GM21786 (cell line): ENCODE data around the gene LMF2.
A peak's percentile ranks its signal among the peaks of the same experiment; 100 is the strongest.

ENCODE experiments used
- ATAC-seq: cut with Tn5 transposase; IDR thresholded peaks from one replicate; pipeline ENCODE4 v1.9.1; 2021; ENCODE audit not compliant: unreplicated experiment

The LMF2 gene

DNA sequence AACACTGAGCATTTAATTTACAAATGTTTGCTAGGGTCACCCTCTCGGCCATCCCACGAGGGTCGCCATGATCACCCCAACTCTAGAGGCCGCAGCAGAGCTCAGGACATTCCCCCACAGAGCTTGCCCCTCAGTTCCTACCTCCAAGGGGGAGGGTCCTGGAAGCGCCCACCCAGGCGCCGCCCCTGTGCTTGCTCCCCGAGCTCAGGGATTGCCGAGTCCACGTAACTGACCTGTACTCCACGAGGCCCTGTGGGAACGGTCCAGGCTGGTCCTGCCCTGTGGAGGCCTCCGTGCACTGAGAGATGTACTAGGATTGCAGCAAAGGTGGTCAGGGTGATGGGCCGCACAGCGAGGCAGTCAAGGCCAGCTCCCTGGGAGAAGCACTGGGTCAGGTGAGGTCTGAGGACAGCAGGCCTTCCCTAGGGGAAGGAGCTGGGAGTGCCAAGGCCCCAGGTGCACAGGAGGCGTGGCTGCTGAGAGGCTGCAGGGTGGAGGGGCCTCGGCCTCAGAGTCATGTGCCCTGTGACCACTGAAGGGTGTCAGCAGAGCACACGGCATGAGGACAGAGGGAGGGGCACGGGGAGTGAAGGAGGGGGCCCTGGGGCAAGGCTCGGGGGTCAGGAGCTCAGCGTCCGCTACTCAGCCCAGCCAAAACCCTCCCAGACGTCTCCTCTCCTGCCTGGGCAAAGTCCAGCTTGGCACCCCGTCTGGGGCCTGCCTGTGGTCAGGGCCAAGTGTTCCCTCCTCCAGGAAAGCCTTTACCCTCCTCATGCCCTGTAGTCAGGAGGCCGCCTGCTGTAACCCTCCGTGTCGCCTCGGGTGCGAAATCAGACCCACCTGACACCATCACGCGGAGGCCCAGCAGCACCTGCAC lies 23.3 kb downstream of the LMF2 start:
- ATAC-seq = no peak

DNA sequence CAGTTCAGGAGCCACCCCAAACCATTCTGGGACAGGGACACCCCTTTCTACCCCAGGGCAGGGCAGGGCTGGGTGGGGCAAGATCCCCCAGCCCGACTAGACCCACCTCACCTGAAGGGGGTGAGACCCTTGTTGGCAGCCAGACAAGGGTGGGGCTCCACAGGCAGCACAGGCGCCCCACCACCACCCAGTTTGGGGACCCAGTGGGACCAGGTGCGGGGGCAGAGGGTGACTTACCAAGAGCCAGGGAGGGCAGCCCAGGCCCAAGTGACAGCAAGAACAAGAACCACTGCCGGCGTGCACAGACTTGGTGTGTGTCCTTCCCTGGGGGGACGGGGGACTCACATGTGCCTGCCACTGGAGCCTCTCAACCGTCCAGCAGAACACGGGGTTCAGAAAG lies 23.9 kb downstream of the LMF2 start:
- ATAC-seq = no peak

DNA sequence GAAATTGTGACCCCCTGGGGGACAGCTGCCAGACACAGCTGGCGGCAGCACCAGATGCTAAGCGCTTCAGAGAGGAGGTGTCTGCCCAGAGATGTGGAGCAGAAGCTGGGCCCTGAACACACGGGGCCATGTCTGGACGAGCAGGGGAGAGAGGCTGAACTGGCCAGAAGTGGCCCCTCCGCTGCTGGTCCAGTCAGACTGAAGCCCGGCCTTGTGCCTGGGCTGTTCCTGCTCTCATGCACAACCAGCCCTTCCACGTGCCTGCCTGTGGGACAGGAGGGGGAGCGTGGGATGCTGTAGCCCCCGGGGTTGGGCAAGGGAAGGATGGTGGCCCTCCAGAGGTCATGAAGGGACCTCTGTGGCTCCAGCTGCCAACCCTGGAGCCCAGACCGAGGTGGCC lies 24.4 kb downstream of the LMF2 start:
- no peak for ATAC-seq

DNA sequence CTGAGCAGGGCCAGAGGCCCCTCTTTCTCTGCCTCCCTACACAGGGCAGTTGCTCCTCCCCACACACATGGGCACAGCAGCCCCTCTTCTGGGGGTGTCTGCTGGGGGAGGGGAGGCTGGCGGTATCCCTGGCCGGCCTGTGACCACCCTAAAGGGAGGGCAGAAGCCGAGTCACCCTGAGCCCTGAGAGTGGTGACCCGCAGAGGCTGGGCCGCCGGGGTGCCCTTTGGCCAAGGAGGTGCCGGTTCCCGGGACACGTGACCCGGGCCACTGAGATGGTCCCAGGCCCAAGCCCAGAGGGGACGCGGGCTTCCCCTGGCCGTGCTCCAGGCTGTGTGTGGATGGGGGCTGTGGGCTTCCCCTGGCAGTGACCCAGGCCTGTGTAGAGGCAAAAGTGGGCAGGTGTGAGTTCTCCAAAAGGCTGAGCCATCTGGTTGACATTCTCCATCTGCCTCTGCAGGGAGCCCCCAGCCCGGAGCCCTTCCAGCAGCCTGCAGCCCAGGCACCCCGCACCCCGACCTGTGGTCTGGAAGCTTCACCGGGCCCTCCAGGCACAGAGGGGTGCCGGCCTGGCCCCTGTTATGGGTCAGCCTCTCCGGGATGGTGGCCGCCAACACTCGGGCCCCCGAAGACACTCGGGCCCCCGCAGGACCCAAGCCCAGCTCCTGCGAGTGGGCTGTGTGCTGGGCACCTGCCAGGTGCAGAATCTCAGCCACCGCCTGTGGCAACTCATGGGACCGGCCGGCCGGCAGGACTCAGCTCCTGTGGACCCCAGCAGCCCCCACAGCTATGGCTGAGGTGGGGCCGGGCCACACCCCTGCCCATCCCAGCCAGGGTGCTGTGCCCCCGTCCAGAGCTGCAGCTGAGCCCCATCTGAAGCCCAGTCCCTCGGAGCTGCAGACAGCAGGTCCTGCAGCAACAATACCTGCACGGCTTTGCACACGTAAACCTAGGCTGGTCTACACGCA lies 25.1 kb downstream of the LMF2 start:
- no peak for ATAC-seq

DNA sequence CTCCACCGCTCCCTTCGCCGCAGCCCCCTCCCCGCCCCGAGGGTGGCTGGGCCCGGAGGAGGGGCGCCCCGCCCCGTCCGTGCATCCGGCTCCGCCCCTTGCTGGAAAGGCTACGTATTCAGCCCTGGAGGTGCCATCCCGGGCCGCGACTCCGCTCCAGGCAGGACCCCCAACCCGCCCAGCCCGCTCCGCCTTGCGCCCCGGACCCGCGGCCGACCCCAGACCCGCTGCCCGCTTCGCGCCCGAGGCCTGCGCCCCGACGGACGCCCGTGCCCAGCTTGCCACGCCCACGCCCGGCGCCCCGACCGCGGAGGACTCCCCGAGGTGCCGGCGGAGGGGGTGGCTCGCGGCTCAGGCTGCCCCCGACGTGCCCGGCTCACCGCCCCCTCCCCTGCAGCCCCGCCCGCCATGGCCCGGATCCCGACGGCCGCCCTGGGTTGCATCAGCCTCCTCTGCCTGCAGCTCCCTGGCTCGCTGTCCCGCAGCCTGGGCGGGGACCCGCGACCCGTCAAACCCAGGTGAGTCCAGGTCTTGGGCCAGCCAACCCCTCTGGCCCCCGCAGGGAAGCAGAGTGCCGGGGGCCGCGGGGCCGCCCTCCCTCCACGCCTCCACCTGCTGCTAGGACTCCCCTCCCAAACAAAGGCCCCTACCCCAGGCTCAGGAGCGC lies 25.9 kb downstream of the LMF2 start, which contains the start of gene ADM2:
TSS of gene ADM2 (plus strand) at position 104 of the 667 bp plus-strand sequence. CDS start at position 409, 305 bp downstream.
- ATAC-seq = no peak

DNA sequence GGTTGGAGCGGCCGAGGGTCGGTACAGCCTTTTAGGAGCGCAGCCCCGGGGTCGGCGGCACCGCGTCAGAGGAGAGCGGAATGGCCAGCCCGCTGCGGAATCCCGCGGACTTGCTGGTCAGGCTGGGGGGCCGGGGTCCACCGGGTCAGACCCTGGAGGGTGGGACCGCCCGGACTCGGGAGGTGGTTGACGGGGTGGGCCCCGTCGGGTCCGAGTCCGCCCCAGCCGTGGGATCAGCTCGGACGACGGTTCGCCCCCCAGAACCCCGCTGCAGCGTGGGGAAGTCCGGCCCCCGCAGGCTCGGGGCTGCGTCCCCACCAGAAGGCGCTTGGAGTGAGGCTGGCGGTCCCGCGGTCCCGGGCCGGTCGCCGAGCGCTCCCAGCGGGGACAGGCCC lies 26.5 kb downstream of the LMF2 start:
- no peak for ATAC-seq

DNA sequence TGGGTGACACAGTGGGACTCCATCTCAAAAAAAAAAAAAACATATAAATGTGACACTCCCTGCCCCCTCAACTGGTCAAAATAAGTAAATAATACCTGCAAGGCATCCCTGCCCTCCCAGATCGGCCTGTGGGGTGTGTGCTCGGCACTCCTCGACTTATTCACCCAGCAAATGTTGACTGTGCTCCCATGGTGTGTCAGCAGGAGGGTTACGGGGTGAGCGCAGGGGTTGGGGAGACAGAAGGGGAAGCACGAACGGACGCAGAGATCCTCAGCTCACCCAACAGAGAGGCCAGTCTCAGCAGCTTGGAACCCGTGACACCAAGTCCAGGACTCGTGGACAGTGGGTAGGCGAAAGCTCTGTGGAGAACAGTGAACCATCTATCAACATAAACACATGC lies 27.8 kb downstream of the LMF2 start:
- ATAC-seq = no peak

DNA sequence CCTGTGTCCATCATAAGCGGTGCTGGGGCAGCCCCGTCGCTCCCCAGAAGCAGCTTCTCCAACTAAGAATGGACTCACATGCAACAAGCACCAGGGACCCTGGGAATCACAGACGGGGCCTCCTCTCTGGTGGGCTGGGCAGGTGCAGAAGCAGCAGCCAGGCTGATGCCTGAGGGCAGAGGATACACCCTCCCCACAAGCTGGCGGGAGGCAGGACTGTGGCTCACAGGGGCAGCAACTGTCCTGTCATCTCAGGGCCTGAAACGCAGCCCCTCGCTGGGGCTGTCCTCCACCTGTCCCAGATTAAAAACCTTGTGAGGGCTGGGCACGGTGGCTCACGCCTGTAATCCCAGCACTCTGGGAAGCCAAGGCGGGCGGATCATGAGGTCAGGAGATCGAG lies 29.6 kb downstream of the LMF2 start:
- ATAC-seq = no peak

DNA sequence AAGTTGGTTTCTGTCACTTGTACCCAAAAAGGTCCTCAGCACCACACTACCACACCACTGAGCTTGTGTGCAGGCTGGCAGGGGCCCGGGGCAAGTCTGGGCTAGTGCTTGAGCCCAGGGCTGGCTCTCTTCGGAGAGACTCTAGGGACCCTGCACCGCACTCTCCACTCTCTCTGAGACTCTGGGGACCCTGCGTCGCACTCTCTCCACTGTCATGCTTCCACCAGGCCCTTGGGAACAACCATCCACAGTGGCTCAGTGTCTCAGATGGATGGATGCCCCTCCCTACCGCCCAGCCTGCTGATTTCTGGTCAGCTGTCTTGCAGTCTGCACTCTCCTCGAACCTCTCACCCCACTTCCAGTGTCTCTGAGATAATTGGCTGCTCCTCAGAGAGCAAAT lies 30.6 kb downstream of the LMF2 start:
- ATAC-seq = no peak

DNA sequence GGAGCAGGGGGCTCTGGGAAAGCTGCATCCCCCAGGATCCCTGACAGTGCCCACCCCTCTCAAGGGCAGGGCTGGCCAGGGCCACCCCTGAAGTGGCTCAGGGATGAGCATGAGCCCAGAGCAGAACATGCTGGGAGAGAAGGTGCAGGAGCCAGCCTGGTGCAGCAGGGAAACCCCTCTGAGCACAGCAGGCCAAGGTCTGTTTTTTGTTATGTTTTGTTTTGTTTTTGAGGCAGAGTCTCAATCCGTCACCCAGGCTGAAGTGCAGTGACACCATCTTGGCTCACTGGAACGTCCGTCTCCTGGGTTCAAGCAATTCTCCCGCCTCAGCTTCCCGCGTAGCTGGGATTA lies 31.9 kb downstream of the LMF2 start:
- no peak for ATAC-seq

DNA sequence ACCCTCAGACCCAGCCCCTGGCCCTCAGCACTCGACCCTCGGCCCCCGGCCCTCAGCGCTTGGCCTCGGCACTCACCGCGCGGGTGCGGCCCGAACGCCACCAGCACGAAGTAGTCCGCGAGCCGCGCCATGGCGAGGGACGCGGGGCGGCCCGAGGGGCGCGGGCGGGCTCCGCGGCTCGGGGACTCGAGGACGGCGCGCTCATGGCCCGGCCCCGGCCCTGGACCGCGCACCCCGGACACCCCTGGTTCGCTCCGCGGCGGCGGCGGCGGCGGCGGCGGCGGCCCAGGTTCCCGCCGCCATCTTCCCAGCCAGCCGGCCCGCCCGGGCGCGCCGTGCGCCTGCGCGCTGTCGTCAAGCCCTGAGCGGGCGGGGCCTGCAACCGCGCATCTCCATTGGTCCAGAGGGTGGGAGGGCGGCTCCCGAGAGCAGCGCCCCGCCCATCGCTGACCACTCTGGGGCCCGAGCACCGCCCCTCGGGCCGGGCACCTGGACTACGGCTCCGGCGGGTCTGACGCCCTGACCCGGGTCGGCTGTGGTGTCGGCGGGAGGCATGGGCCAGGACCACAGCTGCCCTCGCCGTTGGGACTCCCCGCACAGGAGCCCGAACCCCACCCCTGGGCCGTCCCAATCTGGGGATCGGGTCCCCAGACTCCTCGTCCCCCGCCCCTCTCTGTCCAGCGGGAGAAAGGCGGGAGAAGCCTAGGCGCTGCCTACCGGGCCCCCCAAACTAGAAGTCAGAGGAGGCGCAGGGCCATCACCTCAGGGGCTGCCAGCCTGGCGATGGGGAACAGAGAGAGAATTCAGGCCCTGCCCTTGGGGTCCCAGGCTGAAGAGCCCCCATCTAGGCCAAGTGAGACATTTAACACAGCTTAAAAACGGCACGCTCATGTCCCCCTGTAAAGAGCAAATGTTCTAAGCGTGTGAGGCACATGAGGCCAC lies 32.5 kb downstream of the LMF2 start, which contains the start of gene SBF1:
TSS of gene SBF1 (minus strand) at position 326 of the 942 bp plus-strand sequence. CDS start at position 131, 195 bp downstream.
- peak; percentile 57 for ATAC-seq

DNA sequence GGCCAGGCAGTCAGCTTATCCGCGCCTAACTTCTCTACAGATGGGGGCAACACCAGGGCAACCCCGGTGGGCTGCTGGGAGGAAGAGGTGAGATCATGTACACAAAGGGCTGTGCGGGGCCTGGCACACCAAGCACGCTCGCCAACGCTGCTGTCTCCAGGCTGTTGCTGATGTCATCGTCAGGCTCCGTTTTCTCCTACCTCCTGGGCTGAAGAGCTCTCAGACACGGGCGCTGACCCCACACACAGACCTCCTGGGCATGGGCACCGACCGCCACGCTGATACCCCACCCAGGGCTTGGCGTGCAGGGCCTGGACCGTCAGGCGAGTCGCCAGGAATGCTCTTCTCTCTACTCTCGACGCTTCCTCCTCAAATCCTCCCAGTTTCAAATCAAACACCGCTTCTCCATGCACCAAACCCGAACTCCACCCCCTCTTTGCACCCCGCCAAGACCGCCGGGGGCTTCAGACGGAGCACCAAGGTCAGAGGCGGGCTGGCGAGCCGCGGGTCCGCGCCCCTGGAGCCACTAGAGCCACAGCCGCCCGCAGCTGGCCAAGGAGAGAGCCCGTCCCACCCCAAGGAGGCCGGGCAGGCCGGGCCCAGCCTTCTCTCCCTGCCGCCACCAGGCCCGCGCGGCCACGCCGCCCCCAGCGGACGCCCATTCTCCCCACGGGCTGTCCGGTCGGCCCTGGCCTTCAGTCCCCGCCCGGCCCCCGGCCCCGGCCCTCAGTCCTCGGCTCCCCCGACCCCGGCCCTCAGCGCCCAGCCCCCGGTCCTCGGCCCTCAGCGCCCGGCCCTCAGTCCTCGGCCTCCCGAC lies 33.4 kb downstream of the LMF2 start:
- no peak for ATAC-seq

DNA sequence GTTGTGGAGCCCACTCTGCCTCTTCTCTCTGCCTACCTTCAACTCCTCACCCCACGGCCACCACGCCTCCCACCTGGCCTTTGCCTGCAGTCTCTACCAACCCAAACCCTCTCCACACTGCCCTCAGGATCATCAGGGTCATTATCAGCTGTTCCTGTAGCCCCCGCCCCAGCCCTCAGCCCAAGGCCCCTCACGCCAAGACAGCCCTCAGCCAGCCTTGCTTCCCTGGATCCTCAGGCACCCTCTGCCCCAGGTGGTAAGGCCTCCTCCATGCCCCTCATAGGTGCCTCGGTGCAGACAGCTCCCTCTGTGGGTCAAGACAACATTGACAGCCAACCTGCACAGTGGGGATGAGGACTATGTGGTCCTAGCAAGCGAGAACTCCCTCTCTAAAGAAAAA lies 34.4 kb downstream of the LMF2 start:
- ATAC-seq = no peak

DNA sequence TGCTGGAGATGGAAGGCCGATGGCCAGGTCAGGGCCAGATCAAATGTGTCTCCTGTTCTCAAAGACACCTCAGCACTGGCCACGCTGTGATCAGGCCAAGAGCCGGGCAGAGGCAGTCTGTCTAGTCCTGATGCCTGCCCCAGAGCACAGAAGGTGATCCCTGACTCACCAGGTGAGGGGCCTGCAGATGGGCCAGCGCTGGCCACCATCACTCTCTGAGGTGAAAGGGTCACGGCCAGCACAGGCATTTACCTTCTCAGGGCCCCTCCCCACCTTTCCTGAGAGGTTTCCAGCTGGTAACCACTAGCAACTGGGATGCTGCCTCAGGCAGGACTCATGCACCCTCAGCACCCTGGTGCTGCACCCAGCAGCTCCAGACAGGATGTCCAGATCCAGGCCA lies 35.5 kb downstream of the LMF2 start:
- no peak for ATAC-seq

DNA sequence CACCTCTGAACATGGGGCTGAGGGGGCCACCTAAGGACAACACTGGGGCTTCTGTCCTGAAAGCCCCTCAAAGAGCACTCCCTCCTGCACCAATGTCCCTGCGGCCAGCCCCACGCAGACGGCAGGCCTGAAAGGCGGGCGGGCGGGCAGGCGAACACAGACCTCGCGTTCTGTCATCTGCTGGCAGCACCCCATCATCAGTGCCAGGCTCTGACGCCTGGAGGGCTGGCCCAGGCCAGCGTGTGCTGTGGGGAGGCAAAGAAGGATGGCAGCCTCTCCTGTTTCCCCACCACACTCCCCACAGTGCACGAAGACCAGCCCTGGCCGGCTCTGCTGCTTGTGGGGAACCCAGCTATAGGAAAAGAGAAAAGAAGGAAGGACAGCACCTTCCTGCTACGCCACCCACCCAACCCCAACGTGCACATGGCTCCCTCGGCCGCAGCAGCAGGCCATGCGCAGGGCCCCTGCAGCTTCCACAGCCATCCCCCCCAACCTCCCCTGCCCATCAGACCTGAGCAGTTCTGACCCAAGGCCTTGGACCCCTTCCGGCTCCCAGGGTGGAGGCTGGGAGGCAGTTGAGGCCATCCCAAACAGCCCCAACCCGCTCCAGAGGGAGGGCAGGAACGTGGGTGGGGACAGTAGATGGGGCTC lies 36.2 kb downstream of the LMF2 start:
- ATAC-seq = no peak

DNA sequence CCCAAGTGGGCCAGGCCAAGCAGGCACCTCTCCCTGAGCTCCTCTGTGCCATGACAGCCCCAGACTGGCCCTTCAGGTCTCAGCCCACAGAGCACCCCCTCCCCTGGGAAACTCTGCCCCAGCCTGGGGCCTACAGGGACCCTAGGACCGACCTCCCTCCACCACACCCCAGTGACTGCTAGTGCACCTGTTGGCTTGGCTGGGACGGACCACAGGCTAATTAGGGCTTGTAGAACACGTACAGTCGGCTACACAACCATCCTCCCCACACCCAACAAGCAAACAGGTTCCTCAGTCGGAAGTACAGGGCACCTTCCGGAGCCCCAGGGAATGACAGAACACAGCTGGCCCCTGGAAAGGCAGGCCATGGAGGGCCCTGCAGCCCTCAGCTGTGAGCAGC lies 37.0 kb downstream of the LMF2 start:
- no peak for ATAC-seq

DNA sequence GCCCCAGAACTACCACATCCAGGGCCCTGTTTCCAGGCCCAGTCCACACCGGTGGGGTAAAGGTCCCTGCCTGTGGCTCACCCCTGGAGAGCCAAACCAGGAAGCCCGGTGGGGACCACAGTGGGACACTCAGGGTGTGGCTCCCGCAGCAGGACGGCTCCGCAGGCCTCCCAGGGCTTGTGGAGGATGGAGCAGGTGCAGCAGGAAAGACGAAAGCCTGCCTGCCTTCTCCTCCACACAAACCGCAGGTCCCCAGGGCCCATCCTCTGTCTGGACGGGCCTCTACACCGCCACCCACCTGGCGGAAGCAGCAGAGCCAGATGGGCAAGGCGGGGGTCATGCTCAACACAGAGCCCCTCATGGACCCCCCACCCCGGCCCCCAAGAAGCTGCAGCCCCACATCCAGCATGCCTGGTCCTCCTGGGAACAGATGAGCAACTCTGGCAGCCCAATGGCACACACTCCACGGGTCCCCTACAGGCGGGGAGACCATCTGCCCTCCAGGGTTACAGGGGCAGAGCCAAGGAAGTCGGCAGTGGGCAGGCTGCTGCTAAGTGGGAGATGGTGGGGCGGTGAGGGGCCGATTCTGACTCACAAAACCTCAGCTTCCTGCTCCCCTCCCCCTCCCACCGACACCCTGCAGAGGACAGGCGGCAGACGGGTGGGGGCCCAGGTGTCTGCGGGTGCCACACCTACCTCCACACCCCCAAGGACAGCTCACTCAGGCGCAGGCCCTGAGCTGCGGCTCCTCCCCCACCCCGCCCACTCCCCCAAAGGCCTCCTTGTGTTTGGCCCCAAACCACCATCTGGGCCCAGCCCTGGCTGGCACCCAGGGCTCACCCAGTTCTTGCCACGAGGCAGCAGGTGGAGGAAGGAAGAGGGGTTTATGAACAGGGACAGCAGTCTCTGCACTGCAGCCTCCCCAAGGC lies 37.9 kb downstream of the LMF2 start:
- peak; percentile 54 for ATAC-seq

DNA sequence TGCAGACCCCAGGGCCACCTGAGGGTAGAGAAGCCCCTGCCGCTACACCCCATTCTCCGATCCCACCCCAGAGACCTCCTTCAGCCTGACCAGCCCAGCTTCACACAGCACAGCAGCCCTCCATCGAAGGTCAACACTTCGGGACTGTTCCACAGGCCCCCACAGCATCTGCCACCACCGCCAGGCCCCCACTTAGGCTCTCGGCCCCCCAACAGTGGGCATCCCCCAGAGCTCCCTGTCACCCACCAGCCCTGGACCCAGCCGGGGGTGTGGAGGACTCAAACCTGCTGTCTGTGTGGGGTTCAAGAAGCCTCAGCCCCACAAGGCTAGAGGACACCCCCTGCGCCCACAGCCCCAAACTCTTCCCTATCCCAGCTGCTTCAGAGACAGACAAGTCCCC lies 38.9 kb downstream of the LMF2 start:
- no peak for ATAC-seq
